ENCODE measurements around the gene PTPN18.

The PTPN18 gene

DNA sequence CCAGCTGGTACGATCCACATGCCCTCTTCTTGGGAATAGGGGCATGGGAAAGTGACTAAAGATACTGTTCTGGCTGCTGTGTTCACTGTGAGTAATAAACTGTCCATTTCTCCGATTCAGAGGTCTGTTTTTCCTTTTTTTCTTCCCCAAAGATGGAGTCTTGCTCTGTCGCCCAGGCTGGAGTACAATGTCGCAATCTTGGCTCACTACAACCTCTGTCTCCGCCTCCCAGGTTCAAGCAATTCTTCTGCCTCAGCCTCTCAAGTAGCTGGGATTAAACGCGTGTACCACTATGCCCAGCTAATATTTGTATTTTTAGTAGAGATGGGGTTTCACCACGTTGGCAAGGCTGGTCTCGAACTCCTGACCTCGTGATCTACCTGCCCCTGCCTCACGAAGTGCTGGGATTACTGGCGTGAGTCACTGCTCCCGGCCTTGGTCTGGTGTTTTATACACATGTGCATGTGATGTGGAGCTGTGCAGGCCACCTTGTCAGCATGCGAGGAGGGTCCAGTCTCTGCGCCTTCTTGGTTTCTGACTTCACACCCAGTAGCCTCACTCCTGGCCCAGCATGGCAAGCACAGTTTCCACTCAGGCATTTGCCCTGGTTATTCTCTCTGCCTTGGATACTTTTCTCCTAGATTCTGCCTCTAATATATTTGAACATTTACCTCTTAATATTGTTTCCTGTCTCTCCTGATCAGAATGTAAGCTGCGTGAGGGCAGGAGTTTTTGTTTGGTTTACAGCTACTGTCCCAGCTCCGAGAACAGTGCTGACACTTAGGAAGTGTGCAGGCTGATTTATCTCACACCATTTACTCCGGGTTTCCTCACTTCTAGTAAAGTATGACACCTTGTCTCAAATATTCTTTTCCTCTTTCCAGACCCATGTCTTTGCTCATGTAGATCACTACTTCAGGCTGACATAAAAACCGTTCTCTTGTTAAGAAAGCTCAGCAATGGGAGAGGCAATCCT, 19.7 kb downstream of the PTPN18 start:
- DNase-seq (ENCODE audit: extremely low read depth, insufficient read length): no peak
- Histone ChIP-seq H3K4me3 (replicated peaks; ENCODE audit: low read depth, low read length) (no peak overlapping the region), H3K36me3 (ENCODE audit: control insufficient read depth, insufficient read depth, low read length) (peaks cover 2% of the 10 kb centered on the region; the same call in 1 of the 2 replicates), H3K27me3 (replicated peaks; ENCODE audit: control insufficient read depth, insufficient read depth, low read length) (no peaks in the 10 kb centered on the region)
- TF ChIP-seq, protein P1, sequence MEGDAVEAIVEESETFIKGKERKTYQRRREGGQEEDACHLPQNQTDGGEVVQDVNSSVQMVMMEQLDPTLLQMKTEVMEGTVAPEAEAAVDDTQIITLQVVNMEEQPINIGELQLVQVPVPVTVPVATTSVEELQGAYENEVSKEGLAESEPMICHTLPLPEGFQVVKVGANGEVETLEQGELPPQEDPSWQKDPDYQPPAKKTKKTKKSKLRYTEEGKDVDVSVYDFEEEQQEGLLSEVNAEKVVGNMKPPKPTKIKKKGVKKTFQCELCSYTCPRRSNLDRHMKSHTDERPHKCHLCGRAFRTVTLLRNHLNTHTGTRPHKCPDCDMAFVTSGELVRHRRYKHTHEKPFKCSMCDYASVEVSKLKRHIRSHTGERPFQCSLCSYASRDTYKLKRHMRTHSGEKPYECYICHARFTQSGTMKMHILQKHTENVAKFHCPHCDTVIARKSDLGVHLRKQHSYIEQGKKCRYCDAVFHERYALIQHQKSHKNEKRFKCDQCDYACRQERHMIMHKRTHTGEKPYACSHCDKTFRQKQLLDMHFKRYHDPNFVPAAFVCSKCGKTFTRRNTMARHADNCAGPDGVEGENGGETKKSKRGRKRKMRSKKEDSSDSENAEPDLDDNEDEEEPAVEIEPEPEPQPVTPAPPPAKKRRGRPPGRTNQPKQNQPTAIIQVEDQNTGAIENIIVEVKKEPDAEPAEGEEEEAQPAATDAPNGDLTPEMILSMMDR (IDR thresholded peaks at IDR 0.05; ENCODE audit: insufficient read depth, low read length, poor library complexity, severe bottlenecking): no peak

DNA sequence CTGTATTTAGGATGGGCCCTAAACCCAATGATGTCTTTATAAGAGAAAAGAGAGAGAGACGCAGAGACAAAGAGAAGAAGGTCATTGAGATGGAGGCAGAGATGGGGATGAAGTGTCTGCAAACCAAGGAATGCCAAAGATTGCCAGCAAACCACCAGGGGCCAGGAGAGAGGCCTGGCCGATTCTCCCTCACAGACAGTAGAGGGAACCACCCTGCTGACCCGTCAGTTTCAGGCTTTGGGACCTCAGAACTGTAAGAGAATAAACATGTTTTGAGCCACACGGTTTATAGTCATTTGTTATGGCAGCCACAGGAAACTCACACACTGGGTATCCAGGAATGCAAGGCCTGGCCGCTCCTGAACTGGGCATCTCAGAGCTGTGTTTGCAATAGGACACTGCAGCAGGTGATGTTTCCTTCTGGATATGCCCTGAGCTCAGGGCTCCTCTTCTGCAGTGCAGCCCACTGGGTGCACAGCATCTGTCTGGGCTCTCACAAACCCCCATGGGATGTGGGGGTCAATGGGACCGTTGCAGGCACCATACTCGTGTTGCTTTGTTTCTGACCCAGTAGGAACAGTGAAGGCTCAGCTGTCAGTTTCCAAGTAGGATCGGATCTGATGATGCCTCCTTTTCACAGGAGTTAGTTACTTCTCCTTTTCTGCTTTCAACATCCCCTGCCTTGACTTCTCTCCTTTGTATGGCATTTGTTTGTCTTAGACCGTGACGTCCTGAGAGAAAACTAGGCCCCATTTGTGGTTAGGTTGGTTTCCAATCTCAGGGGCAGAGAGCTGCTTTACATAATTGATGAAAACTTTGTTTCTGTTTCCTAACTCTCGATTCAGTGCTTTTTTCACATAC, 20.8 kb downstream of the PTPN18 start:
- no peaks in the 10 kb centered on the region for H3K27me3 ChIP-seq (replicated peaks; ENCODE audit: control insufficient read depth, insufficient read depth, low read length)
- H3K36me3 ChIP-seq (ENCODE audit: control insufficient read depth, insufficient read depth, low read length): peaks cover 4% of the 10 kb centered on the region; the same call in 1 of the 2 replicates
- peak overlapping the region; percentile 46; the same call in 1 of the 2 replicates for H3K4me3 ChIP-seq (replicated peaks; ENCODE audit: low read depth, low read length)
- peak; percentile 62 for DNase-seq (ENCODE audit: extremely low read depth, insufficient read length)
- TF ChIP-seq, protein P1 (IDR thresholded peaks at IDR 0.05; ENCODE audit: insufficient read depth, low read length, poor library complexity, severe bottlenecking): peak; percentile 42

DNA sequence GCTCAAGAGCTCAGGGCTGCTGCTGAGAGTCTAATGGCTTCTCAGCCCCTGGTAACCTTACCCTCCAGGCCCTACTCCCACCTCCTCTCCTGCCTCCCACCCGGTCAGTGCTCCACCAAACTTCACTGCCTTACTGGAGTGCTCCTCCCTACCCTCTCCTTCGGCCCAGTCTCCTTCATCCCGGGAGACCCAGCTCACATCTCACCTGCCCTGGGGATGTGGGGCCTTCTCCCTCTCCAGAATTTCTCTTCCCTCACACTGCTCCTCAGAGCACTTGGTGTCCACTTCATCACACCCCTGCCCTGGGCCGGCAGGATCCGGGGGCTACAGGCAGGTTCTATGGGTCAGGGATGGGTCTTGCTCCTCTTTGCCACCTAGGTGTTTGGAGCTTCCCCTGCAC, 21.6 kb downstream of the PTPN18 start:
- H3K36me3 ChIP-seq (ENCODE audit: control insufficient read depth, insufficient read depth, low read length): peaks cover 4% of the 10 kb centered on the region
- TF ChIP-seq, protein P1 (IDR thresholded peaks at IDR 0.05; ENCODE audit: insufficient read depth, low read length, poor library complexity, severe bottlenecking): no peak
- DNase-seq (ENCODE audit: extremely low read depth, insufficient read length): no peak
- peak overlapping the region; percentile 29 for H3K4me3 ChIP-seq (replicated peaks; ENCODE audit: low read depth, low read length)
- H3K27me3 ChIP-seq (replicated peaks; ENCODE audit: control insufficient read depth, insufficient read depth, low read length): no peaks in the 10 kb centered on the region

DNA sequence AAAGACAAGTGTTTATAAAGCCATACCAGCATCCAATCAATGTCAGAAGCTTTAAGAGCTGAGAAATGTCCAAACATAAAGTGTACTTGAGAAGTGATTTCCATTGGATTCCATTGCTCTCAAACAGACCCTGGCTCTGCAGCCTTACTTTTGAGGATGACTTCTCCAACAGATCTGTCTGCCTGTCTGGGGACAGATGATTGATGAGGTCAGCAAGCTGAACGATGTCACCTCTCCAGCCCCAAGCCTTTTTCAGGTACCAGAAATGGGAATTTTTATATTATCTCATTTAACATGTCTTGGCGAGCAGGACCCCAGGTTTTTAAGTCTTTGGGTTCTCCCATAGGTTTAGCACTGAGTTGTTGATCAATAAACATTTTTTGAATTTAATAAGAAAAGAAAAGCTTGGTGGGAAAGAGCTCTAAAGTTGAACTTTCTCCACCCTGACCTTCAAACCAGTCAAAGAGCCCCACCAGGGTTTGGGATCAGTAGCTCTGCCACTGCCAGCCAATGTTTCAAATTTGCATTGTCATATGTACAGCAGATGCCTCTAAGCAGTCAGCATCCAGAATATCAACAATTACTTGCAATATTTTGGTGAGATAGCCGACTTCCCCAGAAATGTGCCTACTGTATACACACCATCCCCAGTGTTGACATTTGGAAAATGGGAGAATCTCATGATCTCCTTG, 22.5 kb downstream of the PTPN18 start:
- no peak overlapping the region for H3K4me3 ChIP-seq (replicated peaks; ENCODE audit: low read depth, low read length)
- DNase-seq (ENCODE audit: extremely low read depth, insufficient read length): no peak

DNA sequence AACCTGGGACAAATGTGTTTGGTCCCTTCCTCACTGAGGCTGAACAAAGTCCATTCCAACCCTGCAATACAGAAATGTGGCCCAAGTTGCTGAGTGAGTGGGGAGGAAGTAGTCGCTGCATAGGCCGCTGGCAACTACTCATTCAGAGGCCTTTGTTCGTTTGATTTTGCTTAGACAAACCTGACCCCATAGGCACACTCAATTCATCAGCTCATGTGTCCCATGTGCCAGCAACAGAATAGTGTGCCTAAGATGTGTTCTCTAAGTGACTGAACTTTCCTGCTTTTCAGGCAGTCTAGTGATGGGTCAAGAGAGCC, 23.0 kb downstream of the PTPN18 start:
- TF ChIP-seq, protein P1 (IDR thresholded peaks at IDR 0.05; ENCODE audit: insufficient read depth, low read length, poor library complexity, severe bottlenecking): no peak
- H3K27me3 ChIP-seq (replicated peaks; ENCODE audit: control insufficient read depth, insufficient read depth, low read length): no peaks in the 10 kb centered on the region
- DNase-seq (ENCODE audit: extremely low read depth, insufficient read length): no peak
- H3K4me3 ChIP-seq (replicated peaks; ENCODE audit: low read depth, low read length): no peak overlapping the region
- peaks cover 4% of the 10 kb centered on the region for H3K36me3 ChIP-seq (ENCODE audit: control insufficient read depth, insufficient read depth, low read length)

More for the DNA sequence above, 22.5 kb downstream of the PTPN18 start:
- peaks cover 4% of the 10 kb centered on the region for H3K36me3 ChIP-seq (ENCODE audit: control insufficient read depth, insufficient read depth, low read length)
- TF ChIP-seq, protein P1 (IDR thresholded peaks at IDR 0.05; ENCODE audit: insufficient read depth, low read length, poor library complexity, severe bottlenecking): no peak
- H3K27me3 ChIP-seq (replicated peaks; ENCODE audit: control insufficient read depth, insufficient read depth, low read length): no peaks in the 10 kb centered on the region
